ENCODE results near the gene CFAP46. TPM values are rescaled to one million over a fixed set of nuclear protein-coding genes. Genes with fewer than 3 reads are reported as not detected.

The CFAP46 gene
- total and polyA plus RNA-seq, 2 experiments from 2014 or later = 3.1 to 5.4 TPM

GRCh38 chr10:132987671-132988571 lies 45.6 kb upstream of the CFAP46 start (continued):
- TF ChIP-seq ETS1 (IDR thresholded peaks at IDR 0.05) (no peak), POLR2AphosphoS5 (IDR thresholded peaks at IDR 0.05; ENCODE audit: low read depth) (no peak), STAT1 (IDR thresholded peaks at IDR 0.05; ENCODE audit: unreplicated experiment) (no peak), REST (IDR thresholded peaks at IDR 0.05; ENCODE audit: unreplicated experiment) (no peak), ZNF114 (CRISPR knock-in tag; IDR thresholded peaks at IDR 0.05) (no peak), CTCF (conservative IDR thresholded peaks at IDR 0.05; ENCODE audit: low read depth in 2 of 2) (no peak), NANOG (IDR thresholded peaks at IDR 0.05; ENCODE audit: borderline replicate concordance) (no peak), CREB1 (CRISPR knock-in tag; IDR thresholded peaks at IDR 0.05; ENCODE audit: low read depth) (no peak), ZNF331 (CRISPR knock-in tag; IDR thresholded peaks at IDR 0.05; ENCODE audit: low read depth) (no peak), EZH2 (IDR thresholded peaks at IDR 0.05; ENCODE audit: low read depth, unreplicated experiment) (no peak)

GRCh38 chr10:132986978-132987377 lies 44.6 kb upstream of the CFAP46 start:
- H3K27me3 ChIP-seq (ENCODE audit: insufficient read depth) = no peaks in the 10 kb centered on the region
- H3K27ac ChIP-seq (ENCODE audit: low read depth) = no peak overlapping the region
- H3K4me2 ChIP-seq = no peak overlapping the region
- H3K4me3 ChIP-seq = no peak overlapping the region
- H3F3A ChIP-seq (replicated peaks; ENCODE audit: low read depth) = no peaks in the 10 kb centered on the region
- Mint-ChIP-seq H3K4me3 (no peak overlapping the region), H3K9me3 (no peaks in the 10 kb centered on the region), H3K27me3 (ENCODE audit: insufficient read depth, low read depth, poor library complexity) (peaks cover 9% of the 10 kb centered on the region), H3K27ac (no peak overlapping the region), H3K36me3 (ENCODE audit: low read depth) (no peaks in the 10 kb centered on the region), H3K4me1 (peaks cover 8% of the 10 kb centered on the region)
- no peak for ATAC-seq
- no peaks in the 10 kb centered on the region for H3K9me2 ChIP-seq (ENCODE audit: insufficient read depth)
- no peak for DNase-seq (ENCODE audit: low spot score)
- no peaks in the 10 kb centered on the region for H3K4me1 ChIP-seq (ENCODE audit: insufficient read depth)
- TF ChIP-seq NANOG (IDR thresholded peaks at IDR 0.05; ENCODE audit: borderline replicate concordance) (no peak), EZH2phosphoT487 (IDR thresholded peaks at IDR 0.05; ENCODE audit: unreplicated experiment) (no peak), POLR2AphosphoS5 (IDR thresholded peaks at IDR 0.05; ENCODE audit: low read depth) (no peak), JUNB (IDR thresholded peaks at IDR 0.05; ENCODE audit: unreplicated experiment) (no peak), STAT1 (IDR thresholded peaks at IDR 0.05; ENCODE audit: unreplicated experiment) (no peak), REST (IDR thresholded peaks at IDR 0.05; ENCODE audit: unreplicated experiment) (no peak), ETS1 (IDR thresholded peaks at IDR 0.05) (no peak), EZH2 (IDR thresholded peaks at IDR 0.05; ENCODE audit: low read depth, unreplicated experiment) (no peak), CREB1 (CRISPR knock-in tag; IDR thresholded peaks at IDR 0.05; ENCODE audit: low read depth) (no peak)
- no peaks in the 10 kb centered on the region for H3K36me3 ChIP-seq (ENCODE audit: insufficient read depth)
- H2AFZ ChIP-seq = no peak overlapping the region
- H3K79me2 ChIP-seq (replicated peaks; ENCODE audit: insufficient read depth) = no peaks in the 10 kb centered on the region
- H4K20me1 ChIP-seq (replicated peaks; ENCODE audit: insufficient read depth) = no peaks in the 10 kb centered on the region
